Left lung (tissue), 10 donors: Measurements from ENCODE around the gene PAPOLG. TPM values are rescaled to one million over a fixed set of nuclear protein-coding genes. Genes with fewer than 3 reads are reported as not detected.

ENCODE experiments used
- ATAC-seq: fragments of 200-7000 bp; cut with Tn5 transposase; one replicate; pipeline ENCODE4 v1.9.1; 2020; ENCODE audit warnings: moderate library complexity
- DNase-seq, 4 donors: peaks; one replicate each; pipeline ENCODE4 v3.0.0-alpha.2; 2013 to 2020
- H3K27ac ChIP-seq, 2 donors: fragments of 200-600 bp; sonication (generic) in 1 of 2; one replicate each; pipeline versions ENCODE4 v1.5.0 to v1.8.0; 2020 to 2021
- H3K27me3 ChIP-seq, 2 donors: fragments of 200-600 bp; sonication (generic) in 1 of 2; one replicate each; pipeline versions ENCODE4 v1.5.0 to v1.8.0; 2020 to 2021
- H3K36me3 ChIP-seq, 2 donors: fragments of 200-600 bp; sonication (generic) in 1 of 2; one replicate each; pipeline versions ENCODE4 v1.5.0 to v1.8.0; 2020 to 2021
- H3K4me1 ChIP-seq, 2 donors: fragments of 200-600 bp; one replicate each; pipeline ENCODE4 v1.8.0; 2021
- H3K4me3 ChIP-seq, 2 donors: fragments of 200-600 bp; sonication (generic) in 1 of 2; one replicate each; pipeline versions ENCODE4 v1.5.0 to v1.8.0; 2020 to 2021; ENCODE audit warnings: mild to moderate bottlenecking in 1 of 2
- H3K9me3 ChIP-seq, 2 donors: fragments of 200-600 bp; sonication (generic) in 1 of 2; one replicate each; pipeline versions ENCODE4 v1.5.0 to v1.8.0; 2020 to 2021
- intact Hi-C, 2 donors: fragments of 100-400 bp; cut with DNase I; formaldehyde crosslinking; loops; one replicate each; pipeline versions ENCODE4 v1.11.2 to v1.14.2; 2022
- polyA plus RNA-seq, 6 donors: library from polyadenylated mRNA; unstranded; fragments of 120-200 nt; gene quantifications; one replicate each; pipeline ENCODE4 v1.2.1, GENCODE V29; 2013; ENCODE audit not compliant: insufficient read length in 6 of 6
- total RNA-seq, 2 donors: library from RNA; stranded (reverse); fragmentation: NEBNext Ultra II Directional; extraction: Animal tissue kit (Norgen Biotek cat#: 25700); gene quantifications; one replicate each; pipeline ENCODE4 v1.2.1, GENCODE V29; 2021
- TF ChIP-seq, protein P1 (sequence below), 2 donors: fragments of 200-600 bp; sonication (generic) in 1 of 2; IDR thresholded peaks; one replicate each; pipeline versions ENCODE4 v1.5.0 to v1.8.0; 2021; ENCODE audit warnings: antibody characterized with exemption in 2 of 2
- donor health status: DM: no; HTN: yes; CAD: no.
- donor health status: DM: no; HTN: no; CAD: no.

PAPOLG gene
- total and polyA plus RNA-seq, 8 donors, result 11.3 to 30.5 (median 24.7) TPM

DNA sequence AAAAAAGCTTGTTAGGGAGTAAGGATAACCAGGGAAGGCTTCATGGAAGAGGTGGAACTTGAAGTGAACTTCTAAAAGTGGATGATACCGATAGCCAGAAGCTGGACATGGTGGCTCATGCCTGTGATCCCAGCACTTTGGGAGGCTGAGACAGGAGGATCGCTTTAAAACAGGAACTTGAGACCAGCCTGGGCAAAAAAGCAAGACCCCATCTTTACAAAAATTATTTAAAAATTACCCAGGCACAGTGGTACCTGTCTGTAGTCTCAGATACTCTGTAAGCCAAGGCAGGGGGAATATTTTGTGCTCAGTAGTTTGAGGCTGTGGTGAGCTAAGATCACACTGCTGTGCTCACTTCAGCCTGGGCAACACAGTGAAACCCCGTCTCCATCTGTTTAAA is 10.2 kb downstream of the PAPOLG start:
- H3K4me3 ChIP-seq, result no peak overlapping the region
- no peak for DNase-seq
- no peaks in the 10 kb centered on the region for H3K9me3 ChIP-seq
- intact Hi-C loops, result no loop called here
- H3K4me1 ChIP-seq, result no peaks in the 10 kb centered on the region
- TF ChIP-seq, protein P1, sequence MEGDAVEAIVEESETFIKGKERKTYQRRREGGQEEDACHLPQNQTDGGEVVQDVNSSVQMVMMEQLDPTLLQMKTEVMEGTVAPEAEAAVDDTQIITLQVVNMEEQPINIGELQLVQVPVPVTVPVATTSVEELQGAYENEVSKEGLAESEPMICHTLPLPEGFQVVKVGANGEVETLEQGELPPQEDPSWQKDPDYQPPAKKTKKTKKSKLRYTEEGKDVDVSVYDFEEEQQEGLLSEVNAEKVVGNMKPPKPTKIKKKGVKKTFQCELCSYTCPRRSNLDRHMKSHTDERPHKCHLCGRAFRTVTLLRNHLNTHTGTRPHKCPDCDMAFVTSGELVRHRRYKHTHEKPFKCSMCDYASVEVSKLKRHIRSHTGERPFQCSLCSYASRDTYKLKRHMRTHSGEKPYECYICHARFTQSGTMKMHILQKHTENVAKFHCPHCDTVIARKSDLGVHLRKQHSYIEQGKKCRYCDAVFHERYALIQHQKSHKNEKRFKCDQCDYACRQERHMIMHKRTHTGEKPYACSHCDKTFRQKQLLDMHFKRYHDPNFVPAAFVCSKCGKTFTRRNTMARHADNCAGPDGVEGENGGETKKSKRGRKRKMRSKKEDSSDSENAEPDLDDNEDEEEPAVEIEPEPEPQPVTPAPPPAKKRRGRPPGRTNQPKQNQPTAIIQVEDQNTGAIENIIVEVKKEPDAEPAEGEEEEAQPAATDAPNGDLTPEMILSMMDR (IDR thresholded peaks at IDR 0.05), result no peak
- H3K36me3 ChIP-seq, result peaks cover 0 to 80% of the 10 kb centered on the region in 2 donors
- ATAC-seq, result no peak
- H3K27ac ChIP-seq, result no peak overlapping the region
- H3K27me3 ChIP-seq, result no peaks in the 10 kb centered on the region

GRCh38 chr2:60771508-60771907 is 15.4 kb downstream of the PAPOLG start:
- intact Hi-C loops, result no loop called here
- no peak overlapping the region for H3K27ac ChIP-seq
- no peaks in the 10 kb centered on the region for H3K9me3 ChIP-seq
- TF ChIP-seq, protein P1 (IDR thresholded peaks at IDR 0.05), result no peak
- peaks cover 0 to 92% of the 10 kb centered on the region in 2 donors for H3K36me3 ChIP-seq
- ATAC-seq, result no peak
- H3K4me3 ChIP-seq, result no peak overlapping the region
- no peak for DNase-seq
- no peaks in the 10 kb centered on the region for H3K4me1 ChIP-seq
- H3K27me3 ChIP-seq, result no peaks in the 10 kb centered on the region

DNA sequence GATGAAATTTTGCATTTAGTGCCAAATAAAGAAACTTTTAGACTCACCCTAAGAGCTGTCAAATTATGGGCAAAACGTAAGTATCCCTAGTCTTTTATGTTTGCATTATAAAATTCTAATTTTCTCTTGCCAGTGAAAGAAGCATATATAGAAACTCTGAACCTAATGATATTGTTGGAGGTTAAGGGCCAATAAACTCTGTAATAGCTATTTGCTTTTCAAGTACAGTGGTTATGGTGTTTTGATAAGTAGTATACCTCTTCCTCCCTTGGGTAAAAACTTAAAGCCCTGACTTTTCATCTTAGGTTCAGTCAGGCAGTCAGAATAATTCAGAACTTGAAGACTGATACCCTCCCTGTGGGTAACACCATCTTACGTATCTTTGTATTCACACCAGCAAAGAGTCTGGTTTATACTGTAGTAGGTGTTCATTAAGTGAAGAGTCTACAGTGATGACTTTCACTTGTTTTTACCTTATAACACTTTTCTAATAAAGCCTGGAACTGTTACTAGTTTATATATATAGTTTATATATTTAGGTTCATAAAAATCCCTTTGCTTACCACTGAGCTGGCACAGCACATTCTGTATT is 19.1 kb downstream of the PAPOLG start:
- H3K4me3 ChIP-seq, result no peak overlapping the region
- DNase-seq, result no peak
- peaks cover 0 to 1% of the 10 kb centered on the region in 2 donors for H3K4me1 ChIP-seq
- TF ChIP-seq, protein P1 (IDR thresholded peaks at IDR 0.05), result no peak
- no peak overlapping the region for H3K27ac ChIP-seq
- H3K27me3 ChIP-seq, result no peaks in the 10 kb centered on the region
- intact Hi-C loops, result no loop called here
- H3K36me3 ChIP-seq, result peaks cover 0 to 98% of the 10 kb centered on the region in 2 donors
- H3K9me3 ChIP-seq, result no peaks in the 10 kb centered on the region
- ATAC-seq, result no peak

GRCh38 chr2:60778352-60778751 is 22.3 kb downstream of the PAPOLG start:
- H3K27me3 ChIP-seq, result no peaks in the 10 kb centered on the region
- peaks cover 0 to 5% of the 10 kb centered on the region in 2 donors for H3K4me1 ChIP-seq
- H3K9me3 ChIP-seq, result no peaks in the 10 kb centered on the region
- H3K36me3 ChIP-seq, result peaks cover 0 to 98% of the 10 kb centered on the region in 2 donors
- H3K4me3 ChIP-seq, result no peak overlapping the region
- H3K27ac ChIP-seq, result no peak overlapping the region
- no peak for ATAC-seq
- no peak for DNase-seq
- TF ChIP-seq, protein P1 (IDR thresholded peaks at IDR 0.05), result no peak
- intact Hi-C loops, result no loop called here

GRCh38 chr2:60779426-60779825 is 23.4 kb downstream of the PAPOLG start:
- Histone ChIP-seq H3K4me1 (peaks cover 0 to 5% of the 10 kb centered on the region in 2 donors), H3K27ac (no peak overlapping the region), H3K9me3 (no peaks in the 10 kb centered on the region), H3K27me3 (no peaks in the 10 kb centered on the region), H3K36me3 (peaks cover 0 to 98% of the 10 kb centered on the region in 2 donors), H3K4me3 (no peak overlapping the region)
- intact Hi-C loops, result no loop called here
- no peak for DNase-seq
- TF ChIP-seq, protein P1 (IDR thresholded peaks at IDR 0.05), result no peak
- ATAC-seq, result no peak
